ENCODE measurements around the gene MTERF2.

MTERF2 gene

DNA sequence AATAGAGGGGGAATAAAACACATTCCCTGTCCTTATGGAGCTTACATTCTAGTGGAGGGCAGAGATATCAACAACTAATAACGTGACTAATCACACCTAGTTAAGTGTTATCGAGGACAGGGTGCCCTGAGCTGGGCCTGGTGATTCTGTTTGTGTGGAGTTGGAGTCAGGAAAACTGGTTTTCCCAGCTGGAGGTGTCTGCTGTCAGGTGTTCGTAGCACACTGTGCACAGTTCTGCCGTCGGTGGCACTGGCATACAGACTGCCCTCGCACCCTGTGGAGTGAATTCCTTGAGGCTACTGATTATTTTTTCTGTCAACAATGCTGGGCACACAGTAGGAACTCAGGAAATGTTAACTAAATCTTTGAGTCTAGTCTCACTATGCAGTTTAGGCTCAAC is 900 bp upstream of the MTERF2 start:
- DNase-seq (ENCODE audit: low read depth): peak; percentile 39
- TF ChIP-seq, protein P1, sequence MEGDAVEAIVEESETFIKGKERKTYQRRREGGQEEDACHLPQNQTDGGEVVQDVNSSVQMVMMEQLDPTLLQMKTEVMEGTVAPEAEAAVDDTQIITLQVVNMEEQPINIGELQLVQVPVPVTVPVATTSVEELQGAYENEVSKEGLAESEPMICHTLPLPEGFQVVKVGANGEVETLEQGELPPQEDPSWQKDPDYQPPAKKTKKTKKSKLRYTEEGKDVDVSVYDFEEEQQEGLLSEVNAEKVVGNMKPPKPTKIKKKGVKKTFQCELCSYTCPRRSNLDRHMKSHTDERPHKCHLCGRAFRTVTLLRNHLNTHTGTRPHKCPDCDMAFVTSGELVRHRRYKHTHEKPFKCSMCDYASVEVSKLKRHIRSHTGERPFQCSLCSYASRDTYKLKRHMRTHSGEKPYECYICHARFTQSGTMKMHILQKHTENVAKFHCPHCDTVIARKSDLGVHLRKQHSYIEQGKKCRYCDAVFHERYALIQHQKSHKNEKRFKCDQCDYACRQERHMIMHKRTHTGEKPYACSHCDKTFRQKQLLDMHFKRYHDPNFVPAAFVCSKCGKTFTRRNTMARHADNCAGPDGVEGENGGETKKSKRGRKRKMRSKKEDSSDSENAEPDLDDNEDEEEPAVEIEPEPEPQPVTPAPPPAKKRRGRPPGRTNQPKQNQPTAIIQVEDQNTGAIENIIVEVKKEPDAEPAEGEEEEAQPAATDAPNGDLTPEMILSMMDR (IDR thresholded peaks at IDR 0.05; ENCODE audit: insufficient read depth, low read depth, low read length, missing control alignments): no peak
- no peak overlapping the region for H3K4me3 ChIP-seq (ENCODE audit: low read length)

DNA sequence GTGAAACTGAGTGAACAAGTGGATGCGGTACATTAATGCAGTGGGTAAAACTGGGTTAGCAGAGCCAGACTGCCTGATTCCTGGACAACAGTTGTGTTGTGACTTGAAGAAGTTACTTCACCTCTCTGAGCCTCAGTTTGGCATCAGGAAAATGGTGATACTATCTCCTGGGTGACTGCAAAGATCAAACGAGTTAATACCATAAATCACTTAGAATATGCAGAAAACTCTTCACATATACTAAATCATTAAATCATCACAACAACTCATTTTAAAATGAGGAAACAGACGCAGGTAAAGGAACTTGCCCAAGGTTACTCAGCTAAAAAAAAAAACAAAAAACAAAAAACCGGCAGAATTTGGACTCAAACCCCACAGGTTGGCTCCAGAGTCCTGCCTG is 811 bp downstream of the MTERF2 start:
- no peak for DNase-seq (ENCODE audit: low read depth)
- TF ChIP-seq, protein P1 (IDR thresholded peaks at IDR 0.05; ENCODE audit: insufficient read depth, low read depth, low read length, missing control alignments): no peak
- peak overlapping the region; percentile 72 for H3K4me3 ChIP-seq (ENCODE audit: low read length)

DNA sequence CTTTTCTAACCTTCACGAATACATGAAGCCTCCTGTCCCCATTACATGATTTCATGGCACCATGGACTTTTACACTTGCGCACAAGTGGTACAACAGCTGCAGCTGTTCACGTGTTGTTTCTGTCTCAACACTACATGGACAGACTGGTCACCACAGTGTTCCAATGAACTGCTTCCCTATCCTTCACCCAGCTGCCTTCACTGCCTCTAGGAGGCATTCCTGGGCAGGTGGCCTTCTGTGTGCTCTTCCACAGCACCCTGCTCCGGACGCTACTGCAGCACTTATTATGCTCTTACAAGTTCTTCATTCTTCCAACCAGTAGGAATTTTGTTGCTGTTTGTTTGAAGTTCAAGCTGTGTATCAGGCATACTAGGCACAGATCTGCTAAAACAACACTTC is 1.5 kb downstream of the MTERF2 start:
- no peak overlapping the region for H3K4me3 ChIP-seq (ENCODE audit: low read length)
- no peak for DNase-seq (ENCODE audit: low read depth)
- TF ChIP-seq, protein P1 (IDR thresholded peaks at IDR 0.05; ENCODE audit: insufficient read depth, low read depth, low read length, missing control alignments): no peak

DNA sequence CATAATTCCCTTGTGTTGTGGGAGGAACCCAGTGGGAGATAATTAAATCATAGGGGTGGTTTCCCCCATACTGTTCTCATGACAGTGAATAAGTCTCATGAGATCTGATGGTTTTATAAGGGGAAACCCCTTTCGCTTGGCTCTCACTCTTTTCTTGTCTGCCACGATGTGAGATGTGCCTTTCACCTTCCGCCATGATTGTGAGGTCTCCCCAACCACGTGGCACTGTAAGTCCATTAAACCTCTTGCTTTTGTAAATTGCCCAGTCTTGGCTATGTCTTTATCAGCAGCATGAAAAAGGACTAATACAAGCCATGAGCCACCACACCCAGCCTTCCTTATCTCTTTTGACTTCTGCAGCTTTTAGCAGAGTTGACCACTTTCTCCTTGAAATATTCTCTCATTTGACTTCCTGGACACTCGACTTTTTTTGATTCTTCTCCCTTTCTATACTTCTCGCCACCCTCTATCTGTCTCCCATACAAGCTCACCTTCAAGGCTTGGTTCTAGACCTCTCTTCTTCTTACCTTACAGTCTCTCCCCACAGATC is 2.3 kb downstream of the MTERF2 start:
- TF ChIP-seq, protein P1 (IDR thresholded peaks at IDR 0.05; ENCODE audit: insufficient read depth, low read depth, low read length, missing control alignments): no peak
- no peak for DNase-seq (ENCODE audit: low read depth)
- H3K4me3 ChIP-seq (ENCODE audit: low read length): no peak overlapping the region

DNA sequence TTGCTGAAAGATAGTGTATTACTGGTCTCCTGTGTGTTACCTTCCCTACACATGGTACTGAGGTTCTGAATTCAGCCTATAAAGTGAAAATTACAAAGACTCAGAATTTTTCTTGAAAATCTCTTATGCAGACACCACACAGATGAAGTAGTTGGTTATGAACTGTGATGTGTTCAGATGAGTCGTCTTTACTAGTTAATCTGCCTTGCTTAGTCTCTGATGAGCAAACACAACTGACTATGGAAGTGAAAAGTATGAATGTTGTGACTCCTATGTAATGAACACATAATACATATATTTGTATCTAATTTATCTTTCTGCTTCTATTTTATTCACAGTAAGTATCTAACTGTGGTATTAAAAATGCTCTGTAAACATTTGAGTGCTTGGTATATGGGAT is 4.7 kb downstream of the MTERF2 start:
- no peak overlapping the region for H3K4me3 ChIP-seq (ENCODE audit: low read length)
- TF ChIP-seq, protein P1 (IDR thresholded peaks at IDR 0.05; ENCODE audit: insufficient read depth, low read depth, low read length, missing control alignments): no peak
- DNase-seq (ENCODE audit: low read depth): peak; percentile 51

DNA sequence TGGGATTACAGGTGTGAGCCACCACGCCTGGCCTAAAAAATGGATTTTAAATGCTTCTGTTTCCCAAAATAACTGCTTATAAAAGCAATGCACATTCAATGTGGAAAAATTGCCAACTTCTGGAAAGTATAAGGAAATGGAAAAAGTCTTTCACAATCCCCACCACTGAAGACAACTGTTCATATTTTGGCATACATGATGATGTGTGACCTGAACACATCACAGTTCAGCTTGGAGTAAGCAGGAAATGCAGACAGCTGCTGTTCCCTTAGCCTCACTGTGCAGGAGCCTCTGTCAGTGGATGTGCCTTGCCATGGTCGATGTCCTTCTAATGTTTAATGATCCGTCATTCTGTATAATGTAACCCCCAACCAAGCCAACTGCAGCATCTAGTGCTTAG is 5.2 kb downstream of the MTERF2 start:
- no peak for DNase-seq (ENCODE audit: low read depth)
- H3K4me3 ChIP-seq (ENCODE audit: low read length): no peak overlapping the region
- TF ChIP-seq, protein P1 (IDR thresholded peaks at IDR 0.05; ENCODE audit: insufficient read depth, low read depth, low read length, missing control alignments): no peak

DNA sequence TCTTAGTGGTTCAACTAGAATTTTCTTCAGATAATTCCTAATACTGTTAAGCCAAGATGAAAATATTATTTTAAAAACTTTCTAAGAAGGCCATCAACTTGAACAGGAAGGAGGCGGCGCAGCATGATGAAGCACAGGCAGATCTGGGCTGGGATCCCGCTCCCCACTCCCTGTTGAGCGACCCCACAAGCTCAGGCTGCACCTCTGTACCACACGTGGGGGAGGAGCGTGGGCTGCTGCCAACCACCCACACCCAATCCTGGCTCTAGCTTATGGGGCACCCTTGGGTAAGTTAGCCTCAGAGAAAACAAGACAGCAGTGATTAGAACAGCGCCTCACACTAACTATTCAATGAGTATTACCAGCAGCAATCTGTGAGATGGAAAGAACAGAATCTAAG is 6.0 kb downstream of the MTERF2 start:
- no peak for DNase-seq (ENCODE audit: low read depth)
- TF ChIP-seq, protein P1 (IDR thresholded peaks at IDR 0.05; ENCODE audit: insufficient read depth, low read depth, low read length, missing control alignments): no peak
- H3K4me3 ChIP-seq (ENCODE audit: low read length): no peak overlapping the region

All from epithelial cell of esophagus (primary cell).